NCI-H2107 treated with DMSO at 0.1 percent for 48 hours (cell line): ENCODE data around the gene SND1.
"Not testable (repeated sequence)": the region's sequence is repeated elsewhere in the genome, so short reads cannot be mapped to it uniquely, and the experiment has no call there.

ENCODE experiments used
- DNase-seq: peaks from one replicate; lab custom pipeline; 2025; ENCODE audit not compliant: unreplicated experiment; lab: John Stamatoyannopoulos, UW

The SND1 gene

DNA sequence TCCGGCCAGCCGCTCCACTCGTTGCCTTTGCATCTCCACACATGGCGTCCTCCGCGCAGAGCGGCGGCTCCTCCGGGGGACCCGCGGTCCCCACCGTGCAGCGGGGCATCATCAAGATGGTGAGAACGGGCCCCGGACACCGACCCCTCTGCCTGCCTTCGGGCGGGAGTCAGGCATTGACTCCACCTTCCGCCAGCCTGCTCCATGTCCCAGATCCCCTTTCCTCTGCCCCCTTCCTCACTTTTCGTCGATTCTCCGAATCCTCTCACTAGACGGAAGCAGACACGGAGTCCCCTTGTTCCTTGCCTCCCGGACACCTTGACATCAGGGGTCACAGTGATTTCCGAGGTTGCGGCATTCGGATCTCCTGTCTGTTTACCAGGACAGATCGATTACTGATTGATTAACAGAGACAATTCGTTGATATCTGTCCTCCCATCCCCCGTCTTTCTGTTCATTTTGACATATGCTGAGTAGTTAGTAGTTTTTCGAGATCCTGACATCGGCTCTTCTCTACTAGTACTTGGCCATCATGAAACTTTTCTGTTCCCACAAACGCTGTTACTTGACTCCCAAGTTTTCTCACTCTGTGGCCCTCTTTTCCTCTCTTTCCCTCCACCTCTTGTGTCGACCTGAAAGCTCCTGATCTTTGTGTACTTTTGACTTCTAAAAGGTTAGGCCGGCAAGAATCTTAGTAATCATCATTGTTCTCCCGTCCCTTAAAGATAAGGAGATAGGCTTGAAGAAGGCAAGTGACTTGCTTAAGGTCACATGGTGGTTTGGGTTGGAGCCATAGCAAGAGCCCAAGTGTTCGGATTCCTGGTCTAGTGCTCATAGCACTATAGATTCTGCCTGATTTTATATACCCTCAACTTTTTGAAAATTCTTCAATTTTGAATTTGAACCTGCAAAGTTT is 597 bp downstream of the SND1 start:
- no peak for DNase-seq

DNA sequence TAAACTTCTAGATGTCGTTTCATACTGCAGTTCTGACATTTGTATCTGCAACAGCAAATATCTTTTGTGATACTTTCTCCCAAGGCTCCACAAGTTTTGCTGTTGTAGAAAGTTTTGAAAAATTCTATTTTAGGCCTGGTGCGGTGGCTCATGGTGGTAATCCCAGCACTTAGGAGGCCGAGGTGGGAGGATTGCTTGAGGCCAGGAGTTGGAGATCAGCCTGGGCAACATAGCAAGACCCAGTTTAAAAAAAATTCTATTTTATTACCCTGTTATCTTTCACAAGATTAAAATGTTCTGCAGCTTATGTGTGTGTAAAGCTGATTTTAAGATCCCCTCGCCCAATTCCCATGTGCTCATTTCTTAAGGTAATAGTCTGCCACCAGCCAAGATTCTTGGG is 1.4 kb downstream of the SND1 start:
- DNase-seq, result no peak

DNA sequence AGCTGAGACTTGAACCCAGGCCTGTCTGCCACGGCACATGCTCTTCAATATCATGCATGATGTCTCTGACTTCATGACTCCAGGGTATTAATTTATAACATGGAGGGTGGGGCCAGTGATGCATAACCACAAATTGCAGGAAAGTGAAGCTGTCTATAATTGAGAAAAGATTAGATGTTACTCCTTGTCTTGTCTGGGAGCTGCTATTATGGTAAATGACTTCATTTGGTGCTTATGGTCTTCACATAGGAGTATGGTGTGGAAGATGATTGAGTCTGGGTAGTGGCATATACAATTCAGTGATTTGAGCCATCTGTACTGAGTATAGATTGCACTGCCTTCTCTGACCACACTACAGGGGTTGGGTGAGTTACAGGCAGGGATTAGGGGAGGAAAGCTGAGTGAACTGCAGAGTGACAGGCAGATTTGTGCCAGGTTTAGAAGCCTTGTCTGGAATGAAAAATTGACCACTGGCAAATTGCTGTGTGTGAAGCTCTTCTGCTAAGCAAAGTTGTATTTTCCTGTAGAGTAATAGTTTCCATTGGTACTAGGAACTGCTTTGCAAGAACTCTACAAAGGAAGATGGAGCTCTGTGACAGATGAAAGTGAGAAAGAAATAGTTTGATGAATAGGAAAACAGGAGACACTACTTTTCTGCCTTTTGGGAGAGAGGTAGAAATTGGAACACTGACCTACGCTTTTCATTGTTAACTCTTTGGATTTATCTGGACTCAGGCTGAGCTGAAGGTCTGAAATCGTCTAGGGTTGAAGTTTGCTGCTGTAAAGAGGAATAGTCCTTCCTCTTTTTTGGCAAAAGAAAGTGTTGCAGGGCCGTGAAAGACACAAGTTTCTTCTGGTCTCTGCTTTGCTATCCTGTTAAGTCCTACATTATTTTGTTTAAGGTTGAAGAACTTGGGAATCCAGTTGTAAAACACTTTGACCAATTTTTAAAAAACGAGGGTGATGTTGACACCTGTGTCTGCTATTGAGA is 2.7 kb downstream of the SND1 start:
- no peak for DNase-seq

DNA sequence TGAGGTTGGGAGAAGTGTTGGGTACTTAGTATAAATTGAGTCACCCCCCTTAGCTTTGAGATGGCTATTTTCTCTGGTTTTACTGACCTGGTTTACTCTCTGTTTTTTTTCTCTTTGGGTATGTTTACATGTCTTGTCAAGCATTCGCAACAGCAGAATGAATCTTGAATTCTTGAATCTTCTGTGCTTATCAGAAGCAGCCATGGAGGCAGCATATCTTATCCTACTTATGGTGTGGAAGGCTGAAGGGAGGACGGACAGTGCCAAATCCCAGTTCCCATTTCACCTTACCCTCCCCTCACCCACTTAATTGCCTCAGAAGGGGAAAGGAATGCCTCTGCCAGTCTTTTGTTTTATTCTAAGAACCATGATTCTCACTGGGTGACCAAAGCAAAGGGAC is 3.7 kb downstream of the SND1 start:
- no peak for DNase-seq

DNA sequence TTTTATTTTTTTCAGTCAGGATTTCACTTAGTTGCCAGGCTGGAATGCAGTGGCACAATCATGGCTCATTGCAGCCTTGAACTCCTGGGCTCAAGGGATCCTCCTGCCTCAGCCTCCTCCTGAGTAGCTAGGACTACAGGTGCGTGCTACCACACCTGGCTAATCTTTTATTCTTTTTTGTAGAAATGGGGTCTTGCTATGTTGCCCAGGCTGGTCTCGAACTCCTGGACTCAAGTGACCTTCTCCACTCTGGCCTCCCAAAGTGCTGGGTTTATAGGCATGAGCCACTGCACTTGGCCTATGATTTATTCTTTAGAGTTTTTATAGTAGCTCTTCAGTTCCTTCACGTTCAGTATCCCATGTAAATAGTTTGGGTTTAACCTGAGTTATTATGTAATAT is 5.5 kb downstream of the SND1 start:
- DNase-seq, result no peak

DNA sequence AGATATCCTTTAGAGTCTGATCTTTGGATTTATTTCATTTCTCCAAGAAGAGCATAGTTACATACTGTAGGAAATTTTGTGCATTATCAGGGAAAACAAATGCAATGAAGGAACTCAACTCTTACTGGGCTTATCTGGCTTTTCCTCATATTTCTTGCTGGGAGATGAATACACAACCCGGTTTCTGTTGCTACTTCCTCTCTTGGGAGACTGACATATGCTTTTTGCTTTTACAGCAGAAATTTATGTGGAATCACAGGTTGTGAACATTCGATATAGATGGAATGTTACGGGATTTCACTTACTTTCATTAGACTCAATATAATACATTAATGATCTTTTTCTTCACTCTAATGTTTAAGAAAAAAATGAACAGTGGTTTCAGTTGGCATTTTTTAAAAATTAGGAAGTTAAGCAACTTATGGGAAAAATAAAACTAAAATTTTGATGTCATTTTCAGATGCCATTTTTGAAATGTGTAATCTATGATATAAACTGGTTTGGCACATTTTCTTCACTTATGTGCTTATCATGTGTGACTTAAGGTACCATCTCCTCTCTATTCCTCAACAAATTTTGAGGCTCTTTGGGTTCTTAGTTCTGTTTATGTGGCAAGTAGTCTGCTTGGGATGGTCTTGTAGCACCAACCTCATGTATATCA is 7.1 kb downstream of the SND1 start:
- DNase-seq, result no peak

DNA sequence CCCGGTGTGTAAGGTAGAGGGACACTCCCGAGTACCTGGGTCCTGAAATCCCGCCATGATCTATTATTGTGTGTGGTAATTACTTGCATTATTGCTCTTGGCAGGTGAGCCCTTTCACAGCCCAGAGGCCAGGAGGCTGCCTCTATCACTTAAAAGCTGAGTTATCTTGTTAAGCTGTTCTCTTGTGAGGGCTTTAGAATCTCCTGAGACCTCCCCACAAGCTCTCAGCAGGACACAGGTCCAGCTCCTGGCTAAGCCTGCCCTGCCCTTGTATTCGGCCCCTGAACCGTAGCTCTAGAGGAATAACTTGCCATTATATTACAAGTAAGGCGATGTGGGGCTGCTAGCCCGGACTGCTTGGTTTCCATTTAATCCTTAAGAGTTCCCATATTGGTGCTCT is 13.9 kb downstream of the SND1 start:
- no peak for DNase-seq

DNA sequence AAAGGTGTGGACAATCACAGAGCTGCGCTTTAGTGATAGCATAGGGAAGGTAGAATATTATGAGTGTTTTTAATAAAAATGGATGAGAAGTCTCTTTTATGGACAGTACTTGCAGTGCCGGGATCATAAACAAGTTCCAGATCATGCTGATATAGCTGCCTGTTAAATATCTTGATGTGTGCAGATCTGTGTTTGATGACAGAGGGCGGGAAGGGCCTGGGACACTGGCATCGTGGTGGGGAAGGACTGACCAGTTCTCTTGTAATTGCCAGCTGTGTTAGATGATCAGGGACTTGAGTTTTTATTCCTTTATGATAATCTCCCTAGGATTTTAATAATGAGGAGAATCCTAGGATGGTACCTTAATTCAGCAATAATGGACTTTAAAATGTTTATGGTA is 14.6 kb downstream of the SND1 start:
- DNase-seq, result no peak

DNA sequence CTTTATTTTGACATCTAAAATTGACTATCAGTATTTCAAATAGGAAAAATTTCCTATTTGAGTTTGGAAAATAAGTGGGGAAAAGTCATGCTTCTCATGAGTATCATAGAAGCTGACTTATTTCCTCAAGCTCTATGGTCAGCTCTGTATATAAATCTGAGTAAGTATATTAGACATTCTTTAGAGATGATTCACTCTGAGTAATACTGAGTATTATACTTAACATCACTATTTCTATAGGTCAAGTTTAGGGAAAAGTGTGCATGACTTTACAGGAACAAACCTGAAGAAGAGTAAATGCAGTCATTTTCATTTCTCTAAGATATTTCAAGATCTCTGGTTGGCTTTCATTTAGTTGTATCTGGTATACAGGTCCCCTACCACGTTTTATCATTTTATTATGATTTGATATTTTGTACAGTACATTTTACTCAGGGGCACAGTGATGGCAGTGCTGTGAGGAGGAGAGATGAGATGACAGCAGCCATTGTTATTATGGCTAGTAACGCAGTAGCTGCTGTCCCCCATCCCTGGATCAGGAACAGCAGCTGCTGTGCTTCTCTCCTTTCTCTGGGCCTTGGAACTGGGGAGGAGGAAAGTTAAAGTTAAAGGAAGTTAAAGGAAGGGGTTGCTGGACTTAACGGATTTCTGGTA is 15.2 kb downstream of the SND1 start:
- DNase-seq, result no peak

DNA sequence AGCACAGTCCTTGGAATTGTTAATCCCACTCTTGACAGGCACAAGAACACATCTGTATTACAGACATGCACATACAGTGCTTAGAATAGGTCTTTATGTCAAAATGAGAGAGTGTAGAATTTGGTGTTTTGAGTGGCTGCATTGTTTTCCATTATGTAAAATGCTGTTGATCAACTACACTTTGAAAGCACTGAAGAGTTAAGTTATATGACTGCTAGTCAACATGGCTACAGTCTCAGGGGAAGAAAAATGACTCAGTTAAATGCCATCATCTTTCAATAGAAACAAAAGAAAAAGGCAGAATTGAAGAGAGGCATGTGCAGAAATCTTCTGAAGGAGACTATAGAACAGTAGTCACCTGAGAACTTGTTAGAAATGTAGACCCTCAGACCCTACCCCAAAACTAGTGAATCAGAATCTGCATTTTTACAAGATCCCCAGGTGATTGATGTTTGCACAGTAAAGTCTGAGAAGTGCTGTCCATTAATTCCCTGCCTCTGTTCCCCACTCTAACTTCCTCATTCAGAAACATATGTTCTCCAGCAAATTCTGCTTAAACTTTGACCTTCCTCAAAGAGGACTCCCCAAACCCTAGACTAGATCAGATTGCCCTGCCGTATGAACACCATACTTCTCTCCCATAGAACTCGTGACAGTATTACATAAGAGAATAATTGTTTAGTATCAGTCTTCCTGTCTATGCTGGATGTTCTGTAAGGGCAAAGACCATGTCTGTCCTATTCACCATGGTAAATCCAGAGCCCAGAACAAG is 16.0 kb downstream of the SND1 start:
- DNase-seq, result no peak

DNA sequence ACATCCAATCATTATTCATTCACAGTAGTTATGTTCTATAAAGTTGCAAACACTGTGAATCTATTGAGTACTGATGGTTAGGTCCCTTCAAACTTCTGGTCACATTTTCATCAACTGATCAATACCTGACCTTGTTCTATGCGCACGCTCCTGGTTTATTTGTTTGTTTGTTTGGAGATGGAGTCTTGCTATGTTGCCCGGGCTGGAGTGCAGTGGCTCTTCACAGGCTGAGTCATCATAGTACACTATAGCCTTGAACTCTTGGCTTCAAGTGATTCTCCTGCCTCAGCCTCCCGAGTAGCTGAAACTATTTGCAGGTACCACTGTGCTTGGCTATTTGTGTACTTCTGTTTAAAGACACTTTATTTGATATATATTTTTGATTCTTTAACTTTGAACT is 19.3 kb downstream of the SND1 start:
- no peak for DNase-seq

DNA sequence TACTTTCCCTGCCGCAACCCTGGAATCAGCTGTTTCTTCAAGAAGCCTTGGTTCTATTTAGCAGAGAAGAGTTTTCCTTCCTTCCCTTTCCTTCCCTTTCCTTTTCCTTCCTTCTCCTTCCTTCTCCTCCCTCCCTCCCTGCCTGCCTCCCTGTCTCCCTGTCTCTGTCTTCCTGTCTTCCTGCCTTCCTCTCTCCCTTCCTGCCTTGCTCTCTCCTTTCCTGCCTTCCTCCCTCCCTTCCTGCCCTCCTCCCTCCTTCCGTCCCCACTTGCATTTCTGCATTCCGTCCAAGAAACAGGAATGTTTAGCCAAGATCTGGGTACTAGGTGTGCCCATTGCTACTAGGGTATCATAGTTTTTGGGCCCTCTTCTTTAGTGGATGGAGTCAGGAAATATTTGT is 21.9 kb downstream of the SND1 start:
- no peak for DNase-seq

DNA sequence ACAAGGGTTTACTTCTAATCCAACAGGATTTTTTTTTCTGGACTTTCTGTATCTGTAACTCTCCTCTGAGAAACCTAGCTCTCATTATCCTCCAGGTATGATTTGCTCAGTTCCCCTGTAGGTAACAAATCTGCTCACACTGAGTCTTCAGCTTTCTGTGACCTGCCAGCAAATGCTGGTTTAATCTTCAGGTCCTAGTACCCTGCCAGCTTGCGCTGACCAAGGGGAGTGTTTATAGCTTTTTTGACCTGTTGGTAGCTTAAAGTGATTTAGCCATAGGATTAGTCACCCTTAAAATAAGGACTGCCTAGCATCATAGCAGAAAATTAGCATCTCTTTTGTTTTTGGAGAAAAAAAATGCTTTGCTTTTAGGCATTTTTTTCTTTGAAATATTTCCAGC is 22.4 kb downstream of the SND1 start:
- no peak for DNase-seq

DNA sequence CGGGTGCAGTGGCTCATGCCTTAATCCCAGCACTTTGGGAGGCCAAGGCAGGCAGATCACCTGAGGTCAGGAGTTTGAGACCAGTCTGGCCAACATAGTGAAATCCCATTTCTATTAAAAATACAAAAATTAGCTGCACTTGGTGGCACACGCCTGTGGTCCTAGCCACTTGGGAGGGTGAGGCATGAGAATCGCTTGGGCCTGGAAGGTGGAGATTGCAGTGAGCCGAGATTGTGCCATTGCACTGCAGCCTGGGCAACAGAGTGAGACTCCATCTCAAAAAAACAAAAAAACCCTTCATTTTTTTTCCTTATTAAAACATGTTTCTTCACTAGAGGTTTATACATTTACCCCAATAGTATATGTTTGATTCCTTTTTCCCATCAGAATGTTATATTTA is 22.9 kb downstream of the SND1 start:
- DNase-seq, result not testable (repeated sequence)

DNA sequence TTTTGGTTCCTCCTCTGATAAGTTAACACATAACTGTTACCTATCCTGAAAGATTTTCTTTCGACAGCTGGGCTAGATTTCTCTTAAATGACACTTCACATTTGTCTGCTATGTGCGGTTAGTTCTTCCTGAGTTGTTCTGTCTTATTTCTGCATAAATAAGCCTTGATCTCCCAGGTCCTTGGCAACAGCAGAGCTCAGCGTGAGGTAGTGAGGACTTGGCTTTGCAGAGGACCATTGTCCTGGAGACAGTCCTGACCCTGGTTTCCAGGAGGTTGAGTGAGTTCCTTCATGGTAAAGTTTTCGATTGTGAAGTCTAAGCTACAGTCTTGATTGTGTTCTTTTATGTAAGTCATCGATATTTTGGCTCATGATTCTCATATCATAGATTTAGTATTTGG is 23.7 kb downstream of the SND1 start:
- DNase-seq, result no peak

DNA sequence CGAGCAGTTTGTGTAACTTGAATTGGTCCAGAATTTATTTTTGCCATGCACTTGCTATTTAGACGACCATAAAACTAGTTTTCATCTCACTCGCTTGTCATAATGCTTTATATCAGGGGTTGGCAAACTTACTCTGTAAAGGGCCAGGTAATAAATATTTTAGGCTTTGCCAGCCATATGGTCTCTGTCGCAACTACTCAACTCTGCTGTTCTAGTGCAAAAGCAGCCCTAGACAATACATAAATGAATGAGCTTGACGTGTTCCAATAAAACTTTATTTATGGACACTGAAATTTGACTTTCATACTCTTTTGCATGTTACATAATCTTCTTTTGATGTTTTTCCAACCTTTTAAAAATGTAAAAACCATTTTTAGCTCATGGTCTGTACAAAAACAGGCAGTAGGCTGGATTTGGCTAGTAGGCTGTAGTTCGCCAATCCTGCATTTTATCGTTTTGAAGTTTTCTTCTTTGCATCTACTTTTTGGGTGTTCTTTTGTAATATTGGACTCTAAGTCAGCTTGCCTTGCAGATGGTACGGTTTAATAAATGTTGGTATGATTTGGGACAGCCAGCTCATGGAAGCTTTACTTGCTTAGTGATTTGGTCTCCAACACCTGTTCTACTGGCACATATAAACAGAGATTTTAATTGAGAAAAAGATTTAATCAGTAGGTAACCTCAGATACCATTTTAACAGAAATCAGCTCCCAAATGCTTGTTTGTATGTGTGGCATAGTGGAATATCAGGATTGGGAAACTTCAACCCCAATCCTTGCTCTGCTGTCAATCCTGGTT is 25.6 kb downstream of the SND1 start:
- DNase-seq, result no peak

DNA sequence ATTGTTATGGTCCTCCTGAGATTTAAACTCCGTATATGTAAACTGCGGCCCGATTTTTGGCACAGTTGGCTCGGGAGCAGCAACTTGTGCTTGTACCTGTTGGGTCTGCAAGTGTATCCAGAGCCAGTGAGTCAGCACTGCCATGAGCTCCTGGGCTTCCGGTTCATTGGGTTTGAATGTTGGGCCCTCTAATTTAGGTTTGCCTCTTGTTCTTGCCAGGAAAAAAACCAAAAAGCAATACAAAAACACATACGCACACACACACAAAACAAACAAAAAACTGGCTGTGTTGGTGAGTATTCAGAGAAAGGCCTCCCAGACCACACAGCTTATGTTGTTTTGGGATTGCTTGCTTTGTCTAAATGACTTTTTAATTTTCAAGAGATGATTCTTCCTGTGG is 26.3 kb downstream of the SND1 start:
- DNase-seq, result no peak

DNA sequence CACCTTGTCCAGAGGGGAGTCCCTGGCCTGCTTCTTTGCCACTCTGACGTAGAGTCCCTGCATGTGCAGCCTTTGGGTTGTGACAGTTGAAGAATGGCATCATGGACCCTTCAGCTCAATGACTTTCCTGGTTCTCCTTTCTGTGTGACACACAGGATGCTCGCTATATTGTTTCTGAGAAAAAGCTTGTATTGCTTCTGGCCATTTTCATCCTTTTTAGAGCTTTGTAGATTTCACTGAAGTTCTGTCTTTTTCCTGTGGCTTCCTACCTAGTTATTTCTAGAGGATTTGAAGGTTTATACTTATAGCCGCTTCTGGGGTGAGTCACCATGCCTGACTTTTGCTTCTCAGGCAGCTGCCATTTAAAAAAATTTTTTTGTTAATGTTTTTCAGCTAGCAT is 27.0 kb downstream of the SND1 start:
- DNase-seq, result no peak

DNA sequence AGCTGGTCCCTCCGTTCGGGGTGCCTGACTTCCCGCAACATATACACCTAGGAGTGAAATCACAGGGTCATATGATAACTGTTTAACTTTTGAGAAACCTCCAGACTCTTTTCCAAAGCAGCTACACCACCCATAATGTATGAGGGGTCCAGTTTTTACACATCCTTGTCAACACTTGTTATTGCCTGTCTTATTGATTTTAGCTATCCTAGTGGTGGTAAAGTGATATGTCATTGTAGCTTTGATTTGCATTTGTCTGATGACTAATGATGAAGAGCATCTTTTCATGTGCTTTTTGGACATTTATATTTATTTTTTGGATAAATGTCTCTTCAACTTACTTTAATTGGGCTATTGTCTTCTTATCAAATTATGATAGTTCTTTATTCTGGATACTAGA is 29.0 kb downstream of the SND1 start:
- DNase-seq, result no peak
